HG02588 (cell line): ENCODE data around the gene SLC7A1.

Experiments used
- ATAC-seq: cut with Tn5 transposase; IDR thresholded peaks from one replicate; pipeline ENCODE4 v1.9.1; 2021; ENCODE audit warnings: mild to moderate bottlenecking, moderate library complexity; ENCODE audit not compliant: unreplicated experiment

The SLC7A1 gene

DNA sequence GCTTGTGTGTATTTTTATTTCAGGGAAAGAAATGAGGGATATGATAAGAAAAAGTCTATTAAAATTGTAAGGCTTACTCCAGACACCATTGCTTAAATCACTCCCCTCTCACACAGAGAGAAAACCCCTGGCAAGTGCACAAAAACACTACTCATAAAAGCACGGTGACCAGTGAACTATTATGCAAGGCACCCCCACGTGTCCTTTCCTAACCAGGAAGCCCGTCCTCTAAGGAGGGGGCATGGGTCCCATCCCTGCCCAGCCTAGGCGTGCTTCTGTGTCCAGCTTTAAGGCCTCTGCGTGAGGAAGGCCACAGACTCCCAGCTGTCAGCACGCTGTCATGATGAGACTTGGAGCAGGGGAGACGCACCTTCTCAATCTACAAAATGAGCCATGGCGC, 83.5 kb downstream of the SLC7A1 start:
- no peak for ATAC-seq

- no peak for ATAC-seq
Measured at GRCh38 chr13:29511106-29511796, 84.2 kb downstream of the SLC7A1 start.

DNA sequence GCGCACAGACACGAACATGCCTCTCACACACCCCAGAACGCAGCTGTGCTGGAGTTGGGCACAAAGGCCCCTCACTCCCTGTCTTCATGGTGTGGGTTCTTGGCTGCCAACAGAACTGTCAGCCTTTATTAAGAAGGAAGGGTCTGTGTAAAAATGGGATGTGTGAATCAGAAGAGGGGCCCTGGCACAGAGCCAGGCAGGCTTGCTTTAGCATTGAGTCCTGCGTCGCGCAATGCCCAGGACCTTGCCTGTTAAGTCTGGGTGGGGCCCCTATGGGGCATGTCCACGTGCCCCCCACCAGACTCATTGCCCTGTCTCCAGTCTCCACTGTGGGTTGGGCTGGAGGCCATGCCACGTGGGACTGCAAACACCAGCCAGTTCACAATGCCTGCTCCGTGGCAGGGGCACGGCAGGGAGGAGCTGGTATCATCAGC, 84.8 kb downstream of the SLC7A1 start:
- ATAC-seq, result no peak

GRCh38 chr13:29509999-29510589, 85.4 kb downstream of the SLC7A1 start:
- ATAC-seq, result no peak

DNA sequence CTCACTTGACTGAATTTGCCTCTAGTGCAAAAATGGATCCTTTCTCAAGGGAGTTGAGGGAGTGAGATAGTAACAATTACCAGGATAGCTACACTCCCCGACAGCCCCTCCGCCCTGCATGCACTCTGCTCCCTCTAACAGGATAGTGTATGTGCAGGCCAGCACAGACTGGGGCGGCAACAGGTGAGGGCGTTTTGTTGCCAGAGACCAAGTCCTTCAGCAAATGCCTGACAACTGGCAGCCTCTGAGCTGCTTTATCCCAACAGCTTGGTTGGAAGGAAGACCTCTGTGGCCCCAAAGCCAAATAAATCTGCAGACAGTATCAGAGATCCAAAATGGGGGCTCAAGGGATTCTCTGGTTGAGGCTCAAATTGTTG, 86.6 kb downstream of the SLC7A1 start:
- ATAC-seq, result no peak

GRCh38 chr13:29508130-29508875, 87.2 kb downstream of the SLC7A1 start:
- ATAC-seq, result peak; percentile 71

DNA sequence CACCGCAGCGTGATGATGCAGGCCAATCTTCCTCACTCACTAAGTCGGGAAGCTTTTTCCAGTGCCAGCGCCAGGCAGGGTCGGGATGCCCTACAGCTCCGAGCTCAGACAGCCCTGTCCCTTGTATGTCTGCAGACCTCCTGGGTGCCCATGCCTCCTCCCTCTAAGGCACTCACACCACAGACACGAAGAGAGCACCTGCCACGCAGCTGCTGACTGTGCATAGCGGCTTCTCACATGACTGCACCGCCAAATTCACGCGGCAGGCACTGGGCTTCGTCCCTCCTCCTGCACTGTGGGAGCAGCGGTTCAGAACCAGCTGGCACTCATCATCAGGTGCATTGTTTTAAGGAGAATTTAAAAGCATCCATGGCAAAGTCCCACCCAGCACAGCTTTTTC, 88.1 kb downstream of the SLC7A1 start:
- no peak for ATAC-seq

DNA sequence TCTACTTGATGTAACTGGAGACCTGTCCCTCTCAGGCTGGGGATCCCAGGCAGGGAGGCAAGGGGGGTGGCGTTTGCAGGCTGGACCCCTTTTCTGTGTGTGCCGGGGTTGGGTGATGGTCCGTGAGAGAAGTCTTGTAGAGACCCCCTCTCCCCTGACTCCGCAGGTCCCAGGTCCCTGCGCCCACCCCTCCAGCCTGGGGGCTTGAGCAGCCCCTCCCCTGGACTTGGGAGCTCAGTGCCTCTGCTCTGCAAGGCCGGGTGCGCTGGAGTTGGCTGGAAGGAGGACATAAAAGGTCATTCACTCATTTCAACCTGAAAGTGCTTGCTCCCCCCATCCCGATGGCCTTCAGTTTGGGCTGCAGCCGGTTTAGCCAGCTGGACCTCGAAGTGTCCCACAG, 89.5 kb downstream of the SLC7A1 start:
- no peak for ATAC-seq

GRCh38 chr13:29505511-29505910, 90.0 kb downstream of the SLC7A1 start:
- no peak for ATAC-seq

DNA sequence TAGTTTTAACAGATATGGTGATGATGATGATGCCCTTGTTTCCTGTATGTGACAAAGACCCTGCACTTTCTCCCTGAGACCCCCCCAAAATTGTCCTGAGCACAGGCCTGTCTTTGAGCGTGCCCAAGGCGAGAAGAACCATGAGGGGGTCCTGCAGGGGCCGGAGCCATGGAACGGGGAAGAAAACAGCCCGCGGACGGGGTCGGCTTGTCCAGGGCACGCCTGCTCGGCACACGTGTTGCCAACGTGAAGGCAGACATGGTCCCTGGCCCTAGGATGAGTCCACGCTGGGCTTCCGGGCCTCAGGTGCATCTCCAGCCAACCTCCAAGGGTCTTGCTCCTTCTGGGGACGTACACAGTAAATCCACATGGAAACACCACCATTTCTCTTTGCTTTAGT, 90.8 kb downstream of the SLC7A1 start:
- ATAC-seq, result no peak

- no peak for ATAC-seq
Measured at GRCh38 chr13:29503041-29503837, 92.2 kb downstream of the SLC7A1 start.

DNA sequence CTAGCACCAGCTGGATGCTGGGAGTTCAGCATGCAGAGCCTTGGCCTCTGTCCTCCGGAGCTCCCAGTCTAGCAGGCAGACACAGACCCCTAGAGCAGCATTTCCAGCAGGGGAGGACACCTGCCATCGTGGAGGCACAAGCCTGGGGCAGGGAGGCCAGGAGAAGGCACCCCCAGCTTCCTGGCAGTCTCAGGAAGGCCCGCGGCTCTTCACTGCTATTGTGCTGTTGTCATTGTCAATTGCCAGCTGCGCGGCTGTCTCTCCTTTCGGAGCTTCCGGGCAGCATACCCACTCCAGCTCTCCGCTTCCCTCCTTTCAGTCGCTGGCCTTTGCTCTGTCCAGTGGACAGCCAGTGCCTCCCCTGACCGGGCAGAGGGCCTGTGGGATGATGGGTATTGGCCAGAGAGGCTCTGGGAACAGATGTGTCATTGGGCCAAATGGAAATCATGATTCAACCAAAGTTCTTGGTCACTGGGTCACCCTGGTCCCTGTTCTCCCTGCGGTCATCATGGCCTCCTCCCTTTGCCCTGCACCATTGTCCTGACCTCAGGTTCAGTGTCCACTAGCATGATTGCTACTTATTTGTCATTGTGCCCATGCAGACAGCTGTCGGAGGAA, 93.0 kb downstream of the SLC7A1 start:
- no peak for ATAC-seq

DNA sequence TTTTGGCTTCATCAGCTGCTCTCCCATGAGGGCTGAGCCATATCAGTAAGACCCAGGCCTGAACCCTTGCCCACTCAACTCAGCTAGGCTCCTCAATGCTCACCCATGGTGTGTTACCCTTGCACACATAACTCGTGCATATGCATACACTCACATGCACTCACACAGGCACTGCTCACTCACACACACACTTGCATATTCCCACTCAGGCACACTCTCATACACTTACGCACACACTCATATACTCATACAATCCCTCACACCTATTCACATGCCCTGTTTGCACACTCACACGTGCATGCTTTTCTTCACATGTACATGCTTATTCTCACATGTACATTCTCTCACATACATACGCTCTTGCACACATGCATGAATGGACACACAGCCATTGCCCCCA, 93.8 kb downstream of the SLC7A1 start:
- ATAC-seq, result no peak

GRCh38 chr13:29500386-29500785, 95.1 kb downstream of the SLC7A1 start:
- no peak for ATAC-seq

DNA sequence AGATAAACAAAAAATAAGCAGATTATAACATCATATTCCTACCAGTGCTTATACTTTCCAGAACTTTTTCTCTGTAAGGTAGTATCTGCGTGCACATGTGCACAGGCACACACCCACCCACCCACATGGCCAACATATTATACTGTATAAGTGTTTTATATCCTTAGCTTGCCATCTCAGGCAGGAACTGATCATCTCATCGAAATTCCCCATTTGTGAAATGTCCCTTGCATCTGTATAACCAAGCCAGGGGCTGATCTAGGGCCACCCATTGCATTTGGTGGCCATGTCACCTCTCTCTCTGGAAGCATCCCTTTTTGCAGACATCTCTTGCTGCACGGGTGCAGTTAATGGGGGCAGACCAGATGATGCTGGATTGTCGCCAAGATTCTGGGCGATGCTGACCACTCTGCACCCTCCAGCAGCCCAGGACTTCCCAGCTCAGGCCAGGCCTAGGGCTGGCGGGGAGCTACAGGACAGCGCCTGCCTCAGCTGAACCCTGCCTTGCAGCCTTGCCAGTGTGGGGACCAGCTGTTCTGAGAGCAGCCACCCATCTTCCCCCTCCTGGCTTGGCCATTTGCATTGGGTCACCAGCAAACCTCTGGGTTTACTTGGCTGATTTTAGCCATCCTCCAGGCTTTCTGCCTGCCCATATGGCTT, 95.9 kb downstream of the SLC7A1 start:
- no peak for ATAC-seq

DNA sequence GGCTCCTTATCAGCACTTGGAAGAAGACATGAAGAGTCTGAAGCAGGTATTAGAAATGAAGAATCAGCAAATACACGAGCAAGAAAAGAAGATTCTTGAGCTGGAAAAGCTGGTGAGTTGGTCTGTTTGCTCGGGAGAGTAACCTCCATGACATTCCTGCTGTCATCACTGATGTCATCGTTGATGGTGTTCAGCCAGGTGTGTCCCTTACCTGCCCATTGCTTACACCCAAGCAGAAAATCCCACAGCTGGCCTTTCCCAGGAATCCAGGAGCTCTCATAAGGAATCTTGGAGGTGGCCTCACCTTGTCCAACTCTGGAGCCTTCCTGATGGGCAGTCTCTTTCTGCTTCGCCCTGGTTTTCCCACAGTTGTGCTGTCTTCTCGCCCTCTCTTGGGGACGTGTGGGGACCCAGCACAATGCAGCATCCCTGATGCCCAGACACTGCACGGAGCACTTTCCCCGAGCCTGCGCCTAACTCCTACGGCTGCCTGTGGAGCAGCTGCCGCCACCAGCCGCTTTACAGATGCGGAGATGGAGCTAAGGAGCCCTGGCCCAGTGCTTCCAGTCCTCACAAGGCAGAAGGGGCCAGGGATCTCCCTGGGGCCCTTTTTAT, 97.0 kb downstream of the SLC7A1 start:
- ATAC-seq, result no peak

GRCh38 chr13:29497137-29497654, 98.3 kb downstream of the SLC7A1 start:
- no peak for ATAC-seq

- peak; percentile 49 for ATAC-seq
Measured at GRCh38 chr13:29496241-29496712, 99.2 kb downstream of the SLC7A1 start.

GRCh38 chr13:29494520-29494919, 101.0 kb downstream of the SLC7A1 start:
- ATAC-seq, result no peak

GRCh38 chr13:29493796-29494195, 101.7 kb downstream of the SLC7A1 start:
- ATAC-seq, result no peak
